ENCODE results near the gene APOLD1. TPM values are rescaled to one million over a fixed set of nuclear protein-coding genes. Genes with fewer than 3 reads are reported as not detected.

Gene APOLD1, protein sequence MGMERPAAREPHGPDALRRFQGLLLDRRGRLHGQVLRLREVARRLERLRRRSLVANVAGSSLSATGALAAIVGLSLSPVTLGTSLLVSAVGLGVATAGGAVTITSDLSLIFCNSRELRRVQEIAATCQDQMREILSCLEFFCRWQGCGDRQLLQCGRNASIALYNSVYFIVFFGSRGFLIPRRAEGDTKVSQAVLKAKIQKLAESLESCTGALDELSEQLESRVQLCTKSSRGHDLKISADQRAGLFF
- total RNA-seq (ENCODE audit: low replicate concordance): 1.3 and 5.9 TPM in 2 replicates

DNA sequence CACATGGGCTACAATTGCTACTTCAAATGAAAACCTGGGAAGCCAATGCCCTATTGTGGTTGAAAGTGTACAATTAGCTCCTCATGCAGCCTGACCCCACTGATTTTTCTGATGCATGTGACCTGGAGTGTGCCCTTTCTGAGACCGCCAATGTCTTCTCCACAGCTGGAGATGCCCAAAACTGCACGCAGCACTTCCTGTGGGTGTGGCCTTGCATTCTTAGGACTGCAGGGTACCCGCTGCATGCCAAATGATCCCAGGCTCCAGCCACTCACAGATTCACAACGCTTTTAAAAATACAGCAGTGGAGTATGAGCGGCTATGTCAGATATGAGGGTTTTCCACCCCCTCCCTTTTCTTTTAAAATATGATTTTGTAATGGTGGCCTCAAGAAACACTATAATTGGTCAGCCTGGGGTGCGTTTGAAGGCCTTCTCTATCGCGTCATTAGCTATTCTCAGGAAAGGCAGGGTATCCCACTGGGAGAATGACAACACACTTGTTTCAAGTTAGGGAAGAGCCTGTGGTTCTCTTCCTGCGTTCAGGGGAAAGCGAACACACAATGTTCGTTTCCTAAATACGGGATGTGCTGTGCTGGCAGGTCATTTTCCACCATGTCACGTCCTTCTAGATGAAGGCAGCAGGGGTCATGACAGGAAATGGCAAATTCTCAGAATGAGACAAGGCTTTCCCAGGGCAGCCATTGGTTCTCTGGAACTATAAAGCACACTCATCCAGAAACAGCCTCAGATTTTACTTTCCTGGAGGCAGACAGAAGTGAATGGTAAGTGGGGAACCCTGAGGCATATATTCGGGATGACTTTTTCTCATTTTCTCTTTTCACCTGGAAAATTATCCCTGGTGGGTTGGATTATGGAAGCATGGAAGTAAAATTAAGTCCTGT is at the start of gene APOLD1:
TSS of gene APOLD1 (plus strand) at position 749 of the 904 bp plus-strand sequence. CDS start at position 782, 33 bp downstream.

DNA sequence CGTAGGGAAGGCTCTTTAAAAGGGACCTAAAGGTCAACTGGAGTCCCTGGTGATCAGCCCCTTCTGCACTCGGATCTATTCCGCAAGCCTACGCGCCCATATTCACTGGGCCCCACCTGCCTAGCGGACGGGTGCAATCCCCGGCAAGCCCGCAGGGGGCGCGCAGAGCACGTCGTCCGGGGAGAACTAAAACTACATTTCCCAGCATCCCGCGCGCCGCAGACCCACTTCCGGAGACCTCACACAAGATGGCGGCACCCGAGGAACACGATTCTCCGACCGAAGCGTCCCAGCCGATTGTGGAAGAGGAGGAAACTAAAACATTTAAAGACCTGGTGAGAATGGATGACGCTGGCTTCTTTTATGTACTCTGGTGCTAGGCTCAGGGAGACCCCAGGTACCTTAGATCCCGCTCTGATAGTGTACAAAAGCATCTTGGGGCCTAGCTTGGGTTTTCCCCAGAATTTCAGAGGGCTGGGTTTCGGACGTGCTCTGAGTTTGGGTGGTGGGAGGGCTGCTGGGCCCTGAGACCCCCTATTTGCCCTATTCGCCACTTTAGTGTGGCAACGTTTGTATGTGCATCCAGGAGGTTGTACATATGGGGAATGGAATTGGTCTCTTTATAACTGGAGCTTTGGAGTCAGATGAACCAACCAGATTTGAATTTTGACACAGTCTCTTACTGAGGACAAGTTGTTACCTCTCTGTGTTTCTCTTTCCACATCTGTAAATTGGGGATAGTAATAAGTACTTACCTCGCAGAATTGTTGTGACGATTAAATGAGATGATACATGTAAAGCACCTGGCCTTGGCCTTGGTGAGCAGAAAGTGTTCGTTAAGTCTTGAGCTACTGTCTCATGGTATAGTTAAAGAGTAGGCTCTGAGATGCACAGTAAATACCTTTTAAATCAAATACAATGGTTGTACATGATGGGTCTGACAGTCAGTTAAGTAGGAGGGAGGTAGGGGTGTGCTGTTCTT is 28.0 kb downstream of the APOLD1 start, which contains the start of gene DDX47:
TSS of gene DDX47 (plus strand) at position 227 of the 982 bp plus-strand sequence. CDS start at position 249, 22 bp downstream.

Other genes with a start within 250 kb of the APOLD1 start
- 6.0 and 6.5 TPM in 2 replicates for gene DUSP16, start 222.8 kb upstream of the APOLD1 start, total RNA-seq (ENCODE audit: low replicate concordance)
- gene CREBL2, start 173.8 kb upstream of the APOLD1 start, total RNA-seq (ENCODE audit: low replicate concordance): 34.8 and 42.1 TPM in 2 replicates
- under 0.01 and 0.08 TPM in 2 replicates for gene GPR19, start 89.5 kb upstream of the APOLD1 start, total RNA-seq (ENCODE audit: low replicate concordance)
- 16.1 and 39.6 TPM in 2 replicates for gene CDKN1B, start 68.3 kb upstream of the APOLD1 start, total RNA-seq (ENCODE audit: low replicate concordance)
- gene DDX47, start 27.7 kb downstream of the APOLD1 start, total RNA-seq (ENCODE audit: low replicate concordance): 38.3 and 55.2 TPM in 2 replicates
- 0.82 and 11.6 TPM in 2 replicates for gene GPRC5A, start 105.9 kb downstream of the APOLD1 start, total RNA-seq (ENCODE audit: low replicate concordance)
- 0.12 TPM in 1 of 2 replicates, not detected in the other for gene GPRC5D, start 166.5 kb downstream of the APOLD1 start, total RNA-seq (ENCODE audit: low replicate concordance)
- 11.1 and 12.9 TPM in 2 replicates for gene HEBP1, start 214.6 kb downstream of the APOLD1 start, total RNA-seq (ENCODE audit: low replicate concordance)